HEK293T (cell line): ENCODE data around the gene GP9.

Experiments used
- BHLHE40 ChIP-seq: fragments of 450-650 bp; IDR thresholded peaks from 2 replicates; pipeline ENCODE4 v1.6.1; 2016; ENCODE audit warnings: mild to moderate bottlenecking, moderate library complexity, borderline replicate concordance
- FOXK2 ChIP-seq: fragments of 450-650 bp; IDR thresholded peaks from 2 replicates; pipeline ENCODE4 v1.6.1; 2016; ENCODE audit warnings: mild to moderate bottlenecking

DNA sequence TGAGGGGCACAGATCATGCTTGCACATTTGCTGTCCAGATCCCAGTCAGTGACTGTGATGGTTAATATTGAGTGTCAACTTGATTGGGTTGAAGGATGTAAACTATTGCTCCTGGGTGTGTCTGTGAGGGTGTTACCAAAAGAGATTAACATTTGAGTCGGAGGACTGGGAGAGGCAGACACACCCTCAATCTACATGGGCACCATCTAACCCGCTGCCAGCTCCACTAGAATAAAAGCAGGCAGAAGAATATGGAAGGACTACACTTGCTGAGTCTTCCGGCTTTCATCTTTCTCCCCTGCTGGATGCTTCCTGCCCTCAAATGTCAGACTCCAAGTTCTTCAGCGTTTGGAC, 5.1 kb downstream of the GP9 start:
- TF ChIP-seq BHLHE40 (no peak), FOXK2 (no peak)
